ENCODE data around the gene RHAG.

RHAG gene

GRCh38 chr6:49646942-49647341 lies 10.3 kb upstream of the RHAG start:
- no peak overlapping the region for H3K23ac ChIP-seq (ENCODE audit: low read depth, low read length, poor library complexity)
- no peak overlapping the region for H3K14ac ChIP-seq (ENCODE audit: low read length)
- no peak overlapping the region for H2BK120ac ChIP-seq (ENCODE audit: low read depth, low read length)
- no peak overlapping the region for H2BK15ac ChIP-seq (ENCODE audit: low read length)
- H3K4ac ChIP-seq (ENCODE audit: low read length) = no peak overlapping the region
- no peak overlapping the region for H3K4me2 ChIP-seq (ENCODE audit: insufficient read depth, low read length, poor library complexity, severe bottlenecking)
- no peak overlapping the region for H4K8ac ChIP-seq (ENCODE audit: low read depth, low read length)
- H3K4me3 ChIP-seq (ENCODE audit: low read length in 2 of 2) = no peak overlapping the region
- H2AFZ ChIP-seq (ENCODE audit: low read length) = no peak overlapping the region
- H3K9me3 ChIP-seq (replicated peaks in 1 of 2; ENCODE audit: control insufficient read depth in 2 of 2, insufficient read depth in 1 of 2, low read depth in 1 of 2, low read length in 2 of 2) = no peaks in the 10 kb centered on the region
- H2AK5ac ChIP-seq (ENCODE audit: low read depth, low read length) = no peak overlapping the region
- no peak overlapping the region for H3K18ac ChIP-seq (ENCODE audit: low read length)
- H3K27me3 ChIP-seq (ENCODE audit: control insufficient read depth in 3 of 3, insufficient read depth in 3 of 3, low read depth in 1 of 3, low read length in 3 of 3) = no peaks in the 10 kb centered on the region
- no peak overlapping the region for H2BK12ac ChIP-seq (ENCODE audit: low read length)
- H3K9ac ChIP-seq (ENCODE audit: low read depth, low read length, poor library complexity) = no peak overlapping the region
- no peaks in the 10 kb centered on the region for H3K4me1 ChIP-seq (ENCODE audit: control insufficient read depth in 2 of 2, insufficient read depth in 1 of 2, low read depth in 1 of 2, low read length in 2 of 2)
- WGBS, 2 donors (ENCODE audit: extremely low coverage in 2 of 2, insufficient read length in 2 of 2, insufficient replicate concordance in 1 of 2) = no CpG with 5 or more reads among the region's 4 CpGs
- H3K79me1 ChIP-seq (ENCODE audit: low read depth, low read length) = no peaks in the 10 kb centered on the region
- H3K27ac ChIP-seq (replicated peaks; ENCODE audit: low read length) = no peak overlapping the region
- no peaks in the 10 kb centered on the region for H3K36me3 ChIP-seq (replicated peaks in 1 of 2; ENCODE audit: control insufficient read depth in 2 of 2, insufficient read depth in 2 of 2, low read length in 2 of 2)
- no peak overlapping the region for H2BK5ac ChIP-seq (ENCODE audit: low read length)
- H4K91ac ChIP-seq (ENCODE audit: low read depth, low read length, poor library complexity) = no peak overlapping the region
- no peak for DNase-seq (ENCODE audit: low spot score)

- Histone ChIP-seq H2AFZ (ENCODE audit: low read length) (no peak overlapping the region), H3K4ac (ENCODE audit: low read length) (no peak overlapping the region), H3K27me3 (ENCODE audit: control insufficient read depth in 3 of 3, insufficient read depth in 3 of 3, low read depth in 1 of 3, low read length in 3 of 3) (no peaks in the 10 kb centered on the region), H3K79me1 (ENCODE audit: low read depth, low read length) (no peaks in the 10 kb centered on the region), H3K36me3 (replicated peaks in 1 of 2; ENCODE audit: control insufficient read depth in 2 of 2, insufficient read depth in 2 of 2, low read length in 2 of 2) (no peaks in the 10 kb centered on the region), H4K91ac (ENCODE audit: low read depth, low read length, poor library complexity) (no peak overlapping the region), H3K27ac (replicated peaks; ENCODE audit: low read length) (no peak overlapping the region), H3K4me2 (ENCODE audit: insufficient read depth, low read length, poor library complexity, severe bottlenecking) (no peak overlapping the region), H3K9me3 (replicated peaks in 1 of 2; ENCODE audit: control insufficient read depth in 2 of 2, insufficient read depth in 1 of 2, low read depth in 1 of 2, low read length in 2 of 2) (no peaks in the 10 kb centered on the region), H3K4me1 (ENCODE audit: control insufficient read depth in 2 of 2, insufficient read depth in 1 of 2, low read depth in 1 of 2, low read length in 2 of 2) (no peaks in the 10 kb centered on the region), H3K4me3 (ENCODE audit: low read length in 2 of 2) (no peak overlapping the region), H4K8ac (ENCODE audit: low read depth, low read length) (no peak overlapping the region), H3K9ac (ENCODE audit: low read depth, low read length, poor library complexity) (no peak overlapping the region), H3K14ac (ENCODE audit: low read length) (no peak overlapping the region), H2AK5ac (ENCODE audit: low read depth, low read length) (no peak overlapping the region), H3K23ac (ENCODE audit: low read depth, low read length, poor library complexity) (no peak overlapping the region), H2BK120ac (ENCODE audit: low read depth, low read length) (no peak overlapping the region), H3K18ac (ENCODE audit: low read length) (no peak overlapping the region), H2BK15ac (ENCODE audit: low read length) (no peak overlapping the region), H2BK12ac (ENCODE audit: low read length) (no peak overlapping the region), H2BK5ac (ENCODE audit: low read length) (no peak overlapping the region)
- DNase-seq (ENCODE audit: low spot score) = no peak
- no CpG with 5 or more reads among the region's 3 CpGs for WGBS, 2 donors (ENCODE audit: extremely low coverage in 2 of 2, insufficient read length in 2 of 2, insufficient replicate concordance in 1 of 2)
Observed at GRCh38 chr6:49646130-49646824, 9.6 kb upstream of the RHAG start.

GRCh38 chr6:49645139-49645538 lies 8.5 kb upstream of the RHAG start:
- Histone ChIP-seq H3K4me1 (ENCODE audit: control insufficient read depth in 2 of 2, insufficient read depth in 1 of 2, low read depth in 1 of 2, low read length in 2 of 2) (no peaks in the 10 kb centered on the region), H3K27ac (replicated peaks; ENCODE audit: low read length) (no peak overlapping the region), H3K36me3 (replicated peaks in 1 of 2; ENCODE audit: control insufficient read depth in 2 of 2, insufficient read depth in 2 of 2, low read length in 2 of 2) (no peaks in the 10 kb centered on the region), H2AK5ac (ENCODE audit: low read depth, low read length) (no peak overlapping the region), H3K27me3 (ENCODE audit: control insufficient read depth in 3 of 3, insufficient read depth in 3 of 3, low read depth in 1 of 3, low read length in 3 of 3) (no peaks in the 10 kb centered on the region), H3K14ac (ENCODE audit: low read length) (no peak overlapping the region), H4K91ac (ENCODE audit: low read depth, low read length, poor library complexity) (no peak overlapping the region), H2BK15ac (ENCODE audit: low read length) (no peak overlapping the region), H3K4me3 (ENCODE audit: low read length in 2 of 2) (no peak overlapping the region), H2BK120ac (ENCODE audit: low read depth, low read length) (no peak overlapping the region), H2BK12ac (ENCODE audit: low read length) (no peak overlapping the region), H3K9ac (ENCODE audit: low read depth, low read length, poor library complexity) (no peak overlapping the region), H3K23ac (ENCODE audit: low read depth, low read length, poor library complexity) (no peak overlapping the region), H4K8ac (ENCODE audit: low read depth, low read length) (no peak overlapping the region), H3K9me3 (replicated peaks in 1 of 2; ENCODE audit: control insufficient read depth in 2 of 2, insufficient read depth in 1 of 2, low read depth in 1 of 2, low read length in 2 of 2) (no peaks in the 10 kb centered on the region), H3K18ac (ENCODE audit: low read length) (no peak overlapping the region), H2AFZ (ENCODE audit: low read length) (no peak overlapping the region), H3K79me1 (ENCODE audit: low read depth, low read length) (no peaks in the 10 kb centered on the region), H3K4ac (ENCODE audit: low read length) (no peak overlapping the region), H2BK5ac (ENCODE audit: low read length) (no peak overlapping the region), H3K4me2 (ENCODE audit: insufficient read depth, low read length, poor library complexity, severe bottlenecking) (no peak overlapping the region)
- WGBS, 2 donors (ENCODE audit: extremely low coverage in 2 of 2, insufficient read length in 2 of 2, insufficient replicate concordance in 1 of 2) = 100% methylated on average over 1 of the region's 3 CpGs; no CpG with 5 or more reads in 1 of the 2 donors
- no peak for DNase-seq (ENCODE audit: low spot score)

GRCh38 chr6:49639177-49639817 lies 2.7 kb upstream of the RHAG start:
- Histone ChIP-seq H3K79me1 (ENCODE audit: low read depth, low read length) (no peaks in the 10 kb centered on the region), H3K36me3 (replicated peaks in 1 of 2; ENCODE audit: control insufficient read depth in 2 of 2, insufficient read depth in 2 of 2, low read length in 2 of 2) (no peaks in the 10 kb centered on the region), H2BK5ac (ENCODE audit: low read length) (no peak overlapping the region), H3K4me2 (ENCODE audit: insufficient read depth, low read length, poor library complexity, severe bottlenecking) (no peak overlapping the region), H2BK120ac (ENCODE audit: low read depth, low read length) (no peak overlapping the region), H3K18ac (ENCODE audit: low read length) (no peak overlapping the region), H2AFZ (ENCODE audit: low read length) (no peak overlapping the region), H3K4me3 (ENCODE audit: low read length in 2 of 2) (no peak overlapping the region), H4K91ac (ENCODE audit: low read depth, low read length, poor library complexity) (no peak overlapping the region), H3K27me3 (ENCODE audit: control insufficient read depth in 3 of 3, insufficient read depth in 3 of 3, low read depth in 1 of 3, low read length in 3 of 3) (no peaks in the 10 kb centered on the region), H3K14ac (ENCODE audit: low read length) (no peak overlapping the region), H3K9ac (ENCODE audit: low read depth, low read length, poor library complexity) (no peak overlapping the region), H3K27ac (replicated peaks; ENCODE audit: low read length) (no peak overlapping the region), H3K4ac (ENCODE audit: low read length) (no peak overlapping the region), H2BK12ac (ENCODE audit: low read length) (no peak overlapping the region), H2AK5ac (ENCODE audit: low read depth, low read length) (no peak overlapping the region), H3K23ac (ENCODE audit: low read depth, low read length, poor library complexity) (no peak overlapping the region), H2BK15ac (ENCODE audit: low read length) (no peak overlapping the region), H3K4me1 (ENCODE audit: control insufficient read depth in 2 of 2, insufficient read depth in 1 of 2, low read depth in 1 of 2, low read length in 2 of 2) (no peaks in the 10 kb centered on the region), H4K8ac (ENCODE audit: low read depth, low read length) (no peak overlapping the region), H3K9me3 (replicated peaks in 1 of 2; ENCODE audit: control insufficient read depth in 2 of 2, insufficient read depth in 1 of 2, low read depth in 1 of 2, low read length in 2 of 2) (no peaks in the 10 kb centered on the region)
- no peak for DNase-seq (ENCODE audit: low spot score)
- no CpG with 5 or more reads among the region's 5 CpGs for WGBS, 2 donors (ENCODE audit: extremely low coverage in 2 of 2, insufficient read length in 2 of 2, insufficient replicate concordance in 1 of 2)

Measured in neuronal stem cell (in vitro differentiated cells).